Calu3 (cell line): ENCODE measurements around the gene NGFR. TPM values are rescaled to one million over a fixed set of nuclear protein-coding genes. Genes with fewer than 3 reads are reported as not detected.

Source experiments
- BruUV-seq: library from RNA; stranded (reverse); fragments of 400-500 nt; replicated peaks from 2 replicates; lab custom pipeline; 2021; lab: Mats Ljungman, UMichigan
- CTCF ChIA-PET: fragments of 300-600 bp; sonication (Branson Sonifier 250); formaldehyde crosslinking; loops from one replicate; lab custom pipeline; 2022; ENCODE audit warnings: antibody characterized with exemption; lab: Charles Lee
- DNase-seq: peaks from one replicate; pipeline ENCODE4 v3.0.0; 2022
- H3K27ac Mint-ChIP-seq: one replicate; pipeline ENCODE4 v1.8.0; 2022; ENCODE audit warnings: mixed read lengths; ENCODE audit not compliant: unreplicated experiment
- H3K27me3 Mint-ChIP-seq: one replicate; pipeline ENCODE4 v1.8.0; 2022; ENCODE audit warnings: mixed read lengths; ENCODE audit not compliant: unreplicated experiment
- H3K36me3 Mint-ChIP-seq: one replicate; pipeline ENCODE4 v1.8.0; 2022; ENCODE audit warnings: mild to moderate bottlenecking, moderate library complexity, mixed read lengths; ENCODE audit not compliant: insufficient read depth, unreplicated experiment
- H3K4me1 Mint-ChIP-seq: one replicate; pipeline ENCODE4 v1.8.0; 2022; ENCODE audit warnings: mild to moderate bottlenecking, low read depth, mixed read lengths; ENCODE audit not compliant: unreplicated experiment
- H3K4me3 Mint-ChIP-seq: one replicate; pipeline ENCODE4 v1.8.0; 2022; ENCODE audit warnings: mild to moderate bottlenecking, low read depth, moderate library complexity, mixed read lengths; ENCODE audit not compliant: unreplicated experiment
- H3K9me3 Mint-ChIP-seq: one replicate; pipeline ENCODE4 v1.8.0; 2022; ENCODE audit warnings: low read depth, mixed read lengths; ENCODE audit not compliant: unreplicated experiment
- CTCF ChIP-seq: fragments of 200-600 bp; IDR thresholded peaks from one replicate; pipeline ENCODE4 v1.8.0; 2022; ENCODE audit warnings: antibody characterized with exemption; ENCODE audit not compliant: unreplicated experiment
- intact Hi-C: fragments of 100-400 bp; cut with micrococcal nuclease; formaldehyde crosslinking; loops from one replicate; pipeline ENCODE4 v1.10.0; 2022; ENCODE audit not compliant: unreplicated experiment
- total RNA-seq: library from RNA; stranded (reverse); gene quantifications from 2 replicates; pipeline ENCODE4 v1.2.3, GENCODE V29; 2022

Gene NGFR
- total RNA-seq, 1 experiment from 2014 or later, result 0.66 TPM

- Mint-ChIP-seq H3K4me1 (no peaks in the 10 kb centered on the region), H3K9me3 (no peaks in the 10 kb centered on the region), H3K36me3 (no peaks in the 10 kb centered on the region), H3K4me3 (no peak overlapping the region), H3K27me3 (peaks cover 100% of the 10 kb centered on the region), H3K27ac (no peak overlapping the region)
- no TSS peak for BruUV-seq
- TF ChIP-seq CTCF, result no peak
- intact Hi-C loops, result no loop called here
- DNase-seq, result no peak
- CTCF ChIA-PET, result interaction anchor here (1.0 kb wide), 1 partner anchor 19 kb away, joined by 5 read pairs; no protein-coding TSS in a partner anchor
Measured at GRCh38 chr17:49471089-49471683, 23.9 kb upstream of the NGFR start.

- no peaks in the 10 kb centered on the region for H3K36me3 Mint-ChIP-seq
- TF ChIP-seq CTCF, result no peak
- peaks cover 100% of the 10 kb centered on the region for H3K27me3 Mint-ChIP-seq
- BruUV-seq, result no TSS peak
- no peak overlapping the region for H3K27ac Mint-ChIP-seq
- intact Hi-C loops, result no loop called here
- H3K9me3 Mint-ChIP-seq, result no peaks in the 10 kb centered on the region
- DNase-seq, result no peak
- CTCF ChIA-PET, result interaction anchor here (1.0 kb wide), 1 partner anchor 20 kb away, joined by 5 read pairs; no protein-coding TSS in a partner anchor
- no peaks in the 10 kb centered on the region for H3K4me1 Mint-ChIP-seq
- H3K4me3 Mint-ChIP-seq, result no peak overlapping the region
Measured at GRCh38 chr17:49471769-49472168, 23.3 kb upstream of the NGFR start.

- Mint-ChIP-seq H3K9me3 (no peaks in the 10 kb centered on the region), H3K4me3 (no peak overlapping the region), H3K27ac (no peak overlapping the region), H3K27me3 (peaks cover 100% of the 10 kb centered on the region), H3K4me1 (no peaks in the 10 kb centered on the region), H3K36me3 (no peaks in the 10 kb centered on the region)
- no peak for DNase-seq
- CTCF ChIA-PET, result interaction anchor here (1.0 kb wide), 1 partner anchor 20 kb away, joined by 5 read pairs; no protein-coding TSS in a partner anchor
- intact Hi-C loops, result no loop called here
- no TSS peak for BruUV-seq
- TF ChIP-seq CTCF, result no peak
Measured at GRCh38 chr17:49472527-49472926, 22.6 kb upstream of the NGFR start.

- Mint-ChIP-seq H3K9me3 (no peaks in the 10 kb centered on the region), H3K4me3 (no peak overlapping the region), H3K36me3 (no peaks in the 10 kb centered on the region), H3K27ac (no peak overlapping the region), H3K4me1 (no peaks in the 10 kb centered on the region), H3K27me3 (peaks cover 100% of the 10 kb centered on the region)
- no peak for DNase-seq
- BruUV-seq, result no TSS peak
- CTCF ChIA-PET, result interaction anchor here (0.5 to 0.7 kb wide), 2 partner anchors 35 to 49 kb away, joined by 3 to 6 read pairs; no protein-coding TSS in a partner anchor
- TF ChIP-seq CTCF, result no peak
- intact Hi-C loops, result no loop called here
Measured at GRCh38 chr17:49473900-49474751, 21.0 kb upstream of the NGFR start.
